Neural progenitor cell (in vitro differentiated cells): ENCODE measurements around the gene TPPP3. TPM values are rescaled to one million over a fixed set of nuclear protein-coding genes. Genes with fewer than 3 reads are reported as not detected.
"Not testable (repeated sequence)": the region's sequence is repeated elsewhere in the genome, so short reads cannot be mapped to it uniquely, and the experiment has no call there.

Experiments
- DNase-seq: peaks from one replicate; pipeline ENCODE4 v3.0.0-alpha.2; 2016; ENCODE audit warnings: low spot score
- H2AFZ ChIP-seq: fragments of 200-600 bp; sonication (generic); replicated peaks from 2 replicates; pipeline ENCODE4 v1.6.1; 2016; ENCODE audit warnings: antibody characterized with exemption
- H3F3A ChIP-seq: fragments of 200-600 bp; sonication (generic); 2 replicates; pipeline ENCODE4 v1.6.1; 2016; ENCODE audit warnings: antibody characterized with exemption, low read depth
- H3K27ac ChIP-seq: fragments of 200-600 bp; sonication (generic); 2 replicates; pipeline ENCODE4 v1.5.1; 2016; ENCODE audit warnings: mild to moderate bottlenecking
- H3K27me3 ChIP-seq: fragments of 200-600 bp; sonication (generic); 2 replicates; pipeline ENCODE4 v1.6.1; 2016; ENCODE audit warnings: mild to moderate bottlenecking, moderate library complexity
- H3K36me3 ChIP-seq: fragments of 200-600 bp; sonication (generic); 2 replicates; pipeline ENCODE4 v1.5.1; 2016
- H3K4me1 ChIP-seq: fragments of 200-600 bp; sonication (generic); 2 replicates; pipeline ENCODE4 v1.6.1; 2016; ENCODE audit warnings: mixed run types
- H3K4me2 ChIP-seq: fragments of 200-600 bp; sonication (generic); 2 replicates; pipeline ENCODE4 v1.6.1; 2016
- H3K4me3 ChIP-seq: fragments of 200-600 bp; sonication (generic); 2 replicates; pipeline ENCODE4 v1.5.1; 2016
- H3K79me2 ChIP-seq: fragments of 200-600 bp; sonication (generic); 2 replicates; pipeline ENCODE4 v1.6.1; 2016; ENCODE audit warnings: low read depth
- H3K9ac ChIP-seq: fragments of 200-600 bp; sonication (generic); 2 replicates; pipeline ENCODE4 v1.6.1; 2016
- H3K9me3 ChIP-seq: fragments of 200-600 bp; sonication (generic); 2 replicates; pipeline ENCODE4 v1.5.1; 2016; ENCODE audit warnings: low read depth
- H4K20me1 ChIP-seq: fragments of 200-600 bp; sonication (generic); 2 replicates; pipeline ENCODE4 v1.6.1; 2016; ENCODE audit warnings: low read depth
- H3K27ac Mint-ChIP-seq: 3 replicates; pipeline ENCODE4 v1.8.0; 2021; ENCODE audit warnings: mixed read lengths
- H3K27me3 Mint-ChIP-seq: 2 replicates; pipeline ENCODE4 v1.8.0; 2022; ENCODE audit warnings: low read depth, mild to moderate bottlenecking, inconsistent platforms, moderate library complexity, mixed read lengths; ENCODE audit not compliant: insufficient read depth
- H3K36me3 Mint-ChIP-seq: 3 replicates; pipeline ENCODE4 v1.8.0; 2021; ENCODE audit warnings: mixed read lengths
- H3K4me1 Mint-ChIP-seq: 3 replicates; pipeline ENCODE4 v1.8.0; 2021; ENCODE audit warnings: mixed read lengths
- H3K4me3 Mint-ChIP-seq: 3 replicates; pipeline ENCODE4 v1.8.0; 2021; ENCODE audit warnings: mild to moderate bottlenecking, moderate library complexity, mixed read lengths
- H3K9me3 Mint-ChIP-seq: 3 replicates; pipeline ENCODE4 v1.8.0; 2020; ENCODE audit warnings: mixed read lengths
- EZH2 ChIP-seq: fragments of 200-600 bp; sonication (generic); IDR thresholded peaks from 2 replicates; pipeline ENCODE4 v1.6.1; 2017; ENCODE audit warnings: antibody characterized with exemption, mild to moderate bottlenecking, moderate library complexity
- EZH2phosphoT487 ChIP-seq: fragments of 200-600 bp; sonication (generic); IDR thresholded peaks from 2 replicates; pipeline ENCODE4 v1.6.1; 2017; ENCODE audit warnings: antibody characterized with exemption
- total RNA-seq: library from RNA; depleted of rRNA; stranded (reverse); fragments of >200 nt; gene quantifications from 2 replicates; pipeline ENCODE4 v1.2.3, GENCODE V29; 2015; ENCODE audit warnings: low replicate concordance
- TF ChIP-seq, protein P1 (sequence below): fragments of 200-600 bp; sonication (generic); IDR thresholded peaks from 2 replicates; pipeline ENCODE4 v1.5.1; 2017; ENCODE audit warnings: antibody characterized with exemption, mild to moderate bottlenecking

The TPPP3 gene
- total RNA-seq, 1 donor from 2014 or later: not detected

DNA sequence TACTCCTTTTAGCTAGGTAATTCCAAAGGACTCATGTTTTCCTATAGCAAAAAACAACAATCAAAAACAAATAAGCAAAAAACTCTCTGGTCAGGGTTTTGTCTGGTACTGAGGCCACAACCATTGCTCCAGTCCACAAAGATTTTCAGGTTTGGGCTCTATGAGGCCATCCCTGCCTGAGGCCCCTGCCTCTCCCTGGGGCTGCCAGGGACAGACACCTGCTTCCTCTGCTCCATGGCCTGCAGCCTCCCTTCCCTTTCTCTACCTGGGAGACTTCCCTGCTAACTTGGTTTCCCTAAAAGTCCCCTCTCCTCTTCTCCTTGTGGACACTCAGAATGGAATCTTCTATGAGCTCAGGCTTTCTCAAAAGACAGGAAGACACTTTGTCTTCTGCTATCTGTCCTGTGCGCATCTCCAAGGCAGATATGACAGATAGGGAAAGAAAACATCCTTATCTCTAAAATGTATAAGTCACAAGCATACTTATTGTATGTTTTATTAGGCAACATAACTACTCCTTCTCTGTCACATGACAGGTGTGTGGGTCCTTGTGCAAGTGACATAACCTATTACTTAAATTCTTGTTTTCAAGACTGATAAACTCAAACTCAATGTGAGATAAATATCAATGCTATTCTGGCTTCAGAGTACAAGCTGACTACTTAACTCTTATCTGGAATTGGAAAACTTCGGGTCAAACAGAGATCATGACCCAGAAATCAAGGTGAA is 24.2 kb upstream of the TPPP3 start:
- no peak for TF ChIP-seq EZH2phosphoT487
- TF ChIP-seq, protein P1, sequence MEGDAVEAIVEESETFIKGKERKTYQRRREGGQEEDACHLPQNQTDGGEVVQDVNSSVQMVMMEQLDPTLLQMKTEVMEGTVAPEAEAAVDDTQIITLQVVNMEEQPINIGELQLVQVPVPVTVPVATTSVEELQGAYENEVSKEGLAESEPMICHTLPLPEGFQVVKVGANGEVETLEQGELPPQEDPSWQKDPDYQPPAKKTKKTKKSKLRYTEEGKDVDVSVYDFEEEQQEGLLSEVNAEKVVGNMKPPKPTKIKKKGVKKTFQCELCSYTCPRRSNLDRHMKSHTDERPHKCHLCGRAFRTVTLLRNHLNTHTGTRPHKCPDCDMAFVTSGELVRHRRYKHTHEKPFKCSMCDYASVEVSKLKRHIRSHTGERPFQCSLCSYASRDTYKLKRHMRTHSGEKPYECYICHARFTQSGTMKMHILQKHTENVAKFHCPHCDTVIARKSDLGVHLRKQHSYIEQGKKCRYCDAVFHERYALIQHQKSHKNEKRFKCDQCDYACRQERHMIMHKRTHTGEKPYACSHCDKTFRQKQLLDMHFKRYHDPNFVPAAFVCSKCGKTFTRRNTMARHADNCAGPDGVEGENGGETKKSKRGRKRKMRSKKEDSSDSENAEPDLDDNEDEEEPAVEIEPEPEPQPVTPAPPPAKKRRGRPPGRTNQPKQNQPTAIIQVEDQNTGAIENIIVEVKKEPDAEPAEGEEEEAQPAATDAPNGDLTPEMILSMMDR: no peak
- no peak for TF ChIP-seq EZH2
- H3K27ac ChIP-seq: no peak overlapping the region

DNA sequence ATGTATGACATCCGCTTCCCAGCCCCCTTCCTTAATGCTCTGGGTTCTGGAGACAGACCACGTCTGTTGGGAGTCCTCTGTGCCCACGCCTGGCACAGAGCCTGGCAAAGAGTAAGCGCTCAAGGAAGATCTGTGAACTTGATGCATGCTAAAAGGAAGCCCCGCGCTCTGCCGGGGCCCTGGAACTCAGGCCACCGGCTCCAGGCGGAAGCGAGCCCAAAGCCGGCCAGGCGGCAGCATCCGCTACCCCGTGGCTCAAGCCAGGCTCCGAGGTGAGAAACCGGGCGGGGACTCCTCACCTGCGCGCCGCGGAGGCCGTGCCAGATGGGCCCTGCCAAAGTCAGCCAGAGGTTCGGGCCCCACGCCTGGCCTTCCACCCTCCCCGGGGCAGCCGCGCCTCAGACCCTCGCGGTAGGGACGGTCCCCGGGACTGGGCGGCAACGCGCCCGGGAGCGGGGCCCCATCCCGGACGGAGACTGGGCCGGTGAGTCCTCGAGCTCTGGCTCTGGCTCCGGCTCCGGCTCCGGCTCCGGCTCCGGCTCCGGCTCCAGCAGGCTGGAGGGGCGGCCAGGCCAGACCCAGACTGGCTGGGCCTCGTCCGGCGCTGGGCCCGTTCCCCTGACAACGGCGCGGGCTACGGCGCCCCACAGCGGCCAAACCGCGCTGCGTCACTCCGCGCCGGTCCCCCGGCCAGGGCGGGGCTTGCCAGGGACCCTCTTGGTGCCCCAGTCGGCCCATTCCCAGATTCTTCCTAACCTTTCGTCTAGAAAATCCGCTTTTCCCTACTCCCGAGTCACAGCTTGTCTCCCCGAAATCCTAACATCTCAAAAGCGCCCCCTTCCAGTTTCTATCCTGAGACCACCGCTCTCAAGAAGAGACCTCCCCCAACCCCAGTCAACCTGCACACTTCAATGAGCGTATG is 22.8 kb upstream of the TPPP3 start, which contains the start of gene ZDHHC1:
ZDHHC1 (minus strand) TSS at position 606 of the 922 bp plus-strand sequence. CDS start 8,702 bp downstream, outside the sequence.
- no peaks in the 10 kb centered on the region for H3K9me3 ChIP-seq
- no peaks in the 10 kb centered on the region for H3K9me3 Mint-ChIP-seq
- no peaks in the 10 kb centered on the region for H3K79me2 ChIP-seq
- H3K27me3 ChIP-seq: peaks cover 27% of the 10 kb centered on the region
- H3K36me3 ChIP-seq: no peaks in the 10 kb centered on the region
- TF ChIP-seq, protein P1: peak; percentile 75
- TF ChIP-seq EZH2phosphoT487: no peak
- TF ChIP-seq EZH2: peak; percentile 51
- H3K4me3 Mint-ChIP-seq: peak within 1 kb of the TSS; percentile 89
- peaks cover 7% of the 10 kb centered on the region for H3K27me3 Mint-ChIP-seq
- H3K9ac ChIP-seq: peak within 1 kb of the TSS; percentile 71
- peak within 1 kb of the TSS; percentile 80 for H3K27ac Mint-ChIP-seq
- peaks cover 2% of the 10 kb centered on the region for H3K36me3 Mint-ChIP-seq
- peak within 1 kb of the TSS; percentile 62 for H3K4me3 ChIP-seq
- no peaks in the 10 kb centered on the region for H3K4me1 ChIP-seq
- H3K27ac ChIP-seq: no peak within 1 kb of the TSS
- H4K20me1 ChIP-seq: no peaks in the 10 kb centered on the region
- H2AFZ ChIP-seq: peak within 1 kb of the TSS; percentile 96
- DNase-seq: peak; percentile 89
- H3F3A ChIP-seq: no peaks in the 10 kb centered on the region
- H3K4me1 Mint-ChIP-seq: peaks cover 19% of the 10 kb centered on the region
- H3K4me2 ChIP-seq: peak within 1 kb of the TSS; percentile 89

More for the DNA sequence above, 24.2 kb upstream of the TPPP3 start:
- Mint-ChIP-seq H3K27me3 (peaks cover 7% of the 10 kb centered on the region), H3K27ac (peak overlapping the region; percentile 61), H3K36me3 (peaks cover 2% of the 10 kb centered on the region), H3K4me3 (peak overlapping the region; percentile 72), H3K9me3 (no peaks in the 10 kb centered on the region), H3K4me1 (peaks cover 20% of the 10 kb centered on the region)
- no peaks in the 10 kb centered on the region for H3K79me2 ChIP-seq
- H3K4me1 ChIP-seq: no peaks in the 10 kb centered on the region
- H4K20me1 ChIP-seq: no peaks in the 10 kb centered on the region
- H3K4me2 ChIP-seq: no peak overlapping the region
- no peak overlapping the region for H3K4me3 ChIP-seq
- H3K9me3 ChIP-seq: no peaks in the 10 kb centered on the region
- no peaks in the 10 kb centered on the region for H3F3A ChIP-seq
- no peaks in the 10 kb centered on the region for H3K36me3 ChIP-seq
- no peak for DNase-seq
- peaks cover 27% of the 10 kb centered on the region for H3K27me3 ChIP-seq
- no peak overlapping the region for H3K9ac ChIP-seq
- H2AFZ ChIP-seq: no peak overlapping the region

DNA sequence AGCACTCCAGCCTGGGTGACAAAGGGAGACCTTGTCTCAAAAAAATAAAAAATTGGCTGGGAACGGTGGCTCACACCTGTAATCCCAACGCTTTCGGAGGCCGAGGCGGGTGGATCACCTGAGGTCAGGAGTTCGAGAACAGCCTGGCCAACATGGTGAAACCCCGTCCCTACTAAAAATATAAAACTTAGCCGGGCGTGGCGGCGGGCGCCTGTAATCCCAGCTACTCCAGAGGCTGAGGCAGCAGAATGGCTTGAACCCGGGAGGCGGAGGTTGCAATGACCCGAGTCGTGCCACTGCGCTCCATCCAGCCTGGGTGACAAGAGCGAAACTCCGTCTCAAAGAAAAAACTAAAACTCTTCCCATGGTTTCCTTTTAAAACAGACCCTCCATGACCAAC is 22.1 kb upstream of the TPPP3 start:
- H2AFZ ChIP-seq, H3K79me2 ChIP-seq, H3K27ac ChIP-seq, H3K9me3 ChIP-seq, H3F3A ChIP-seq, DNase-seq, H3K36me3 Mint-ChIP-seq, H3K27me3 Mint-ChIP-seq, H3K9ac ChIP-seq, H3K9me3 Mint-ChIP-seq, H4K20me1 ChIP-seq, H3K4me1 ChIP-seq, H3K36me3 ChIP-seq: not testable (repeated sequence)
- Mint-ChIP-seq H3K27ac (peak overlapping the region; percentile 51), H3K4me1 (peaks cover 18% of the 10 kb centered on the region), H3K4me3 (peak overlapping the region; percentile 85)
- H3K4me3 ChIP-seq: peak overlapping the region; percentile 62
- peaks cover 27% of the 10 kb centered on the region for H3K27me3 ChIP-seq
- peak overlapping the region; percentile 89 for H3K4me2 ChIP-seq
